SH-SY5Y (cell line): Measurements from ENCODE around the gene ELMO3.

Experiments used
- GATA2 ChIP-seq: IDR thresholded peaks from 2 replicates; pipeline ENCODE4 v1.6.1; 2011; ENCODE audit warnings: mild to moderate bottlenecking, low read depth, low read length
- GATA3 ChIP-seq: IDR thresholded peaks from 2 replicates; pipeline ENCODE4 v1.6.1; 2011; ENCODE audit warnings: low read depth, mild to moderate bottlenecking, low read length, moderate library complexity

- TF ChIP-seq GATA2 (no peak), GATA3 (no peak)
These were observed 28.6 kb upstream of the ELMO3 start, which contains the start of gene NOL3 for GRCh38 chr16:67170168-67170948.
